ENCODE data around the gene UBE2Q2.
"Not testable (repeated sequence)": the region's sequence is repeated elsewhere in the genome, so short reads cannot be mapped to it uniquely, and the experiment has no call there.

Gene UBE2Q2

DNA sequence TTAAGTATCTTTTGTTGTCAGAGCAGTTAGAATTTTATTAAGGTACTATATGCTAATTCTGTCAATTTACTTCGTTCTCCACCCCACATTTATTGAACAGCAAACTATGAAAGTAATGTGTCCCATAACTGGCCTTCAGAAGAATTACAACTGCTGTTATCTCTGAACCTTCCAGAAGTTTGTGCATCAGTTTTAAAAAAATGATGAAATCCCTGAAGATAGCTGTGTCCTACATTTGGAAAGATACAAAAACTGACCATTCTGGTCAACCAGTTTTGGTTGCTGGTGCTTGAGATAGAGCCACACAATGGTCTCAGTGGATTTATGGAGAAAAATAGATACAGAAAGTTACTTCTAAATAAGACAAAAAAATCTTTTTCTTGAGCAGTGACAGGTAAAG lies 5.9 kb downstream of the UBE2Q2 start:
- H3K4me3 ChIP-seq (ENCODE audit: low read depth, low read length), result no peak overlapping the region
- H3K9me3 ChIP-seq (ENCODE audit: control insufficient read depth, low read length), result no peaks in the 10 kb centered on the region
- no peak overlapping the region for H3K9ac ChIP-seq
- H3K36me3 ChIP-seq (ENCODE audit: control insufficient read depth, insufficient read depth, low read length), result no peaks in the 10 kb centered on the region
- no peaks in the 10 kb centered on the region for H3K27me3 ChIP-seq (ENCODE audit: control insufficient read depth, insufficient read depth, low read length)
- H3K79me2 ChIP-seq, result peaks cover 32% of the 10 kb centered on the region
- H3K27ac ChIP-seq, result no peak overlapping the region
- H2AFZ ChIP-seq, result no peak overlapping the region
- H3K4me1 ChIP-seq, result no peaks in the 10 kb centered on the region
- H3K4me2 ChIP-seq (ENCODE audit: low read length), result no peak overlapping the region
- TF ChIP-seq, protein P1, sequence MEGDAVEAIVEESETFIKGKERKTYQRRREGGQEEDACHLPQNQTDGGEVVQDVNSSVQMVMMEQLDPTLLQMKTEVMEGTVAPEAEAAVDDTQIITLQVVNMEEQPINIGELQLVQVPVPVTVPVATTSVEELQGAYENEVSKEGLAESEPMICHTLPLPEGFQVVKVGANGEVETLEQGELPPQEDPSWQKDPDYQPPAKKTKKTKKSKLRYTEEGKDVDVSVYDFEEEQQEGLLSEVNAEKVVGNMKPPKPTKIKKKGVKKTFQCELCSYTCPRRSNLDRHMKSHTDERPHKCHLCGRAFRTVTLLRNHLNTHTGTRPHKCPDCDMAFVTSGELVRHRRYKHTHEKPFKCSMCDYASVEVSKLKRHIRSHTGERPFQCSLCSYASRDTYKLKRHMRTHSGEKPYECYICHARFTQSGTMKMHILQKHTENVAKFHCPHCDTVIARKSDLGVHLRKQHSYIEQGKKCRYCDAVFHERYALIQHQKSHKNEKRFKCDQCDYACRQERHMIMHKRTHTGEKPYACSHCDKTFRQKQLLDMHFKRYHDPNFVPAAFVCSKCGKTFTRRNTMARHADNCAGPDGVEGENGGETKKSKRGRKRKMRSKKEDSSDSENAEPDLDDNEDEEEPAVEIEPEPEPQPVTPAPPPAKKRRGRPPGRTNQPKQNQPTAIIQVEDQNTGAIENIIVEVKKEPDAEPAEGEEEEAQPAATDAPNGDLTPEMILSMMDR (IDR thresholded peaks at IDR 0.05), result no peak

DNA sequence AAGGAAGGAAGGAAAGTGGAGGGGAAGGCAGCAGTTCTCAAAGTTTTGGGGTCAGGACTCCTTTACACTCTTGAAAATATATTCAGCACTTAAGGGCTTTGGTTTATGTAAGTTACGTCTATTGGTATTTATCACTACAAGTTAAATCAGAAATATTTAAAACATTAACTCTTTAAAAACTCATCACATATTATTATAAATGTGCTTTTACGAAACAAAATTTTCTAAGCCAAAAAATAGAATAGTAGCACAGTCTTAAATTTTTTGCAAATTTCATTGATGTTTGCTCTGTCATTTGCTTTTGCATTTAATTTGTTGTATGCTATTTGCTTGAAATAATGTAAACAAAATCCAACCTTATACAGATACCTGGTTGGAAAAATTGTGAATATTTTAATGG lies 7.5 kb downstream of the UBE2Q2 start:
- peaks cover 32% of the 10 kb centered on the region for H3K79me2 ChIP-seq

DNA sequence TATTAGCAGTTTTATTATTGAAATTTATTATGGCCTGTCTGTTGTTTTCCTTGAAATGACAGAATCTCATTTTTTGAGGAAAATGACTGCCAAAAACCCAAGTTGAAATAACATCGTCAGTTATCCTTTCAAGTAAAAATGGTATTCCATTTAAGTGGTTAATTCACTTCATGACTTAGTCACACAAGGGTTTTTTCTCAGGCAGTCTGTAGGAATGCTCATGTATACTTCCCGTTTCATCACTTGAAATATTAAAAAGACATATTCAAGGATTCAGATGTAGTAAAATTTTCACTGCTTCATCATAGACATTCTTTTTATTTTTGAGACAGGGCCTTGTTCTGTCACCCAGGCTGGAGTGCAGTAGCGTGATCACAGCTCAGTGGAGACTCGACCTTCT lies 8.3 kb downstream of the UBE2Q2 start:
- peaks cover 30% of the 10 kb centered on the region for H3K79me2 ChIP-seq
- H3K4me2 ChIP-seq (ENCODE audit: low read length); H3K4me3 ChIP-seq (ENCODE audit: low read depth, low read length); H3K36me3 ChIP-seq (ENCODE audit: control insufficient read depth, insufficient read depth, low read length); H3K9ac ChIP-seq; H2AFZ ChIP-seq; H3K27ac ChIP-seq; H3K9me3 ChIP-seq (ENCODE audit: control insufficient read depth, low read length); H3K27me3 ChIP-seq (ENCODE audit: control insufficient read depth, insufficient read depth, low read length); H3K4me1 ChIP-seq: not testable (repeated sequence)

More for the DNA sequence above, 7.5 kb downstream of the UBE2Q2 start:
- Histone ChIP-seq H3K4me3 (ENCODE audit: low read depth, low read length) (no peak overlapping the region), H3K27me3 (ENCODE audit: control insufficient read depth, insufficient read depth, low read length) (no peaks in the 10 kb centered on the region), H3K27ac (no peak overlapping the region), H3K9me3 (ENCODE audit: control insufficient read depth, low read length) (no peaks in the 10 kb centered on the region), H3K9ac (no peak overlapping the region), H3K36me3 (ENCODE audit: control insufficient read depth, insufficient read depth, low read length) (no peaks in the 10 kb centered on the region), H2AFZ (no peak overlapping the region), H3K4me2 (ENCODE audit: low read length) (no peak overlapping the region), H3K4me1 (no peaks in the 10 kb centered on the region)
- TF ChIP-seq, protein P1 (IDR thresholded peaks at IDR 0.05), result no peak

DNA sequence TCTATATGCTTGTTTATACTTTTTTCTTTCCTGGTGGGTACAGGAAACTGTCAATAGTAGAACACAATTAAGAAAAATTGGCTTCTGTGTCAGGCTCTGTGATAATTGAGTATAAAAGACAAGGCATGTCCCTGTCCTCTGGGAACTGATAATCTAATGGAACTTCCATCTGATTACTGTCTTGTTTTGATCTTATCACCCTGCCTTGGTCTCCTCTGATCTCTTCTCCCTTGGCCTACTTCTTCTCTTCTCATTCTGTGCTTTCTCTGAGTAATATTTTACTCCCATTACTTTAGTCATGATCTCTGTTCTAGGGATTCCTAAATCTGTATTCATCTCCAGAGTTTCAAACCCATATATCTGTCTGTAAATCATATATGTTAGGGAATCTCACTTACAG lies 14.6 kb downstream of the UBE2Q2 start:
- no peak overlapping the region for H3K9ac ChIP-seq
- H3K4me3 ChIP-seq (ENCODE audit: low read depth, low read length), result no peak overlapping the region
- peaks cover 4% of the 10 kb centered on the region for H3K79me2 ChIP-seq
- H3K4me2 ChIP-seq (ENCODE audit: low read length), result no peak overlapping the region
- no peaks in the 10 kb centered on the region for H3K9me3 ChIP-seq (ENCODE audit: control insufficient read depth, low read length)
- no peak overlapping the region for H3K27ac ChIP-seq
- TF ChIP-seq, protein P1 (IDR thresholded peaks at IDR 0.05), result no peak
- H2AFZ ChIP-seq, result no peak overlapping the region
- H3K4me1 ChIP-seq, result no peaks in the 10 kb centered on the region
- H3K36me3 ChIP-seq (ENCODE audit: control insufficient read depth, insufficient read depth, low read length), result no peaks in the 10 kb centered on the region
- no peaks in the 10 kb centered on the region for H3K27me3 ChIP-seq (ENCODE audit: control insufficient read depth, insufficient read depth, low read length)

DNA sequence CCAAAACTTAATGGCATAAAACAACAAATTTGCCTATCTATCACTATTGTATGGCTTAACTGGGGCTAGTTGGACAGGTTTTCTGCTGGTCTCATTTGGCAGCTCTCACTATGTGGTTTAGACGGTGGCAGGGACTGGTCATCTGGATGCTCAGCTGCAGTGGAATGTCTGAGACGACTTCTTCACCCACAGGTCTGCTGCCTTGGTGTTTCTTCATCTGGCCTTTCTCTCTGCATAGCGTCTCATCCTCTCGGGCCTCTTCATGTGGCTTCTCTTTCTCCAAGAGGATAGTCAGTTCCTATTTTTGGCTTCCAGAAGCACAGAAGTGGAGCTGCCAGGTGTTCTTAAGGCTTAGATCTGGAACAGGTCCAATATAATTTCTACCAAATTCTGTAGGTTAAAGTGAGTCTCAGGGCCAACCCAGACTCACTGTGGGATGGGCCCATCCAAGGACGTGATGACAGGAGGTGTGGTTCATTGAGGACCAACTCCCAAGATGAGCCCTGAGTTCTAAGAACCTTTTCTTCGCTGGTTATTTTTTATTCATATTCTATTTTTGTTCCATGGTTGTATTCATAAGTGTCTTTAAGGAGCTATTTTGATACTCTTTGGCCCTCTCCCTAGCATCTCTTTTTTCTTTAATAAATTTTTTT lies 18.6 kb downstream of the UBE2Q2 start:
- Histone ChIP-seq H3K9me3 (ENCODE audit: control insufficient read depth, low read length) (no peaks in the 10 kb centered on the region), H3K4me3 (ENCODE audit: low read depth, low read length) (no peak overlapping the region), H3K4me1 (no peaks in the 10 kb centered on the region), H3K79me2 (no peaks in the 10 kb centered on the region), H3K4me2 (ENCODE audit: low read length) (no peak overlapping the region), H3K27ac (no peak overlapping the region), H3K9ac (no peak overlapping the region), H2AFZ (no peak overlapping the region), H3K27me3 (ENCODE audit: control insufficient read depth, insufficient read depth, low read length) (no peaks in the 10 kb centered on the region), H3K36me3 (ENCODE audit: control insufficient read depth, insufficient read depth, low read length) (no peaks in the 10 kb centered on the region)
- TF ChIP-seq, protein P1 (IDR thresholded peaks at IDR 0.05), result no peak
